Stimulated activated CD4-positive, alpha-beta T cell treated with anti-CD3 and anti-CD28 coated beads, Interleukin-1b, Interleukin-23, amount 100 ng/mL, for 24 hours (primary cell): Measurements from ENCODE around the gene ATG101.
A peak's percentile ranks its signal among the peaks of the same experiment; 100 is the strongest.

Experiments used
- DNase-seq, 4 experiments: peaks; one replicate each; pipeline ENCODE4 v3.0.0-alpha.2; 2020; ENCODE audit warnings: low read depth in 4 of 4, low spot score in 1 of 4

Gene ATG101, protein sequence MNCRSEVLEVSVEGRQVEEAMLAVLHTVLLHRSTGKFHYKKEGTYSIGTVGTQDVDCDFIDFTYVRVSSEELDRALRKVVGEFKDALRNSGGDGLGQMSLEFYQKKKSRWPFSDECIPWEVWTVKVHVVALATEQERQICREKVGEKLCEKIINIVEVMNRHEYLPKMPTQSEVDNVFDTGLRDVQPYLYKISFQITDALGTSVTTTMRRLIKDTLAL

GRCh38 chr12:52069327-52070184 is at the start of gene ATG101:
Gene ATG101, plus strand, starts transcription at chr12:52069978. Its CDS starts 3,673 bp downstream, at chr12:52073651.
- peak; percentile 59 to 79 (median 73) for DNase-seq

DNA sequence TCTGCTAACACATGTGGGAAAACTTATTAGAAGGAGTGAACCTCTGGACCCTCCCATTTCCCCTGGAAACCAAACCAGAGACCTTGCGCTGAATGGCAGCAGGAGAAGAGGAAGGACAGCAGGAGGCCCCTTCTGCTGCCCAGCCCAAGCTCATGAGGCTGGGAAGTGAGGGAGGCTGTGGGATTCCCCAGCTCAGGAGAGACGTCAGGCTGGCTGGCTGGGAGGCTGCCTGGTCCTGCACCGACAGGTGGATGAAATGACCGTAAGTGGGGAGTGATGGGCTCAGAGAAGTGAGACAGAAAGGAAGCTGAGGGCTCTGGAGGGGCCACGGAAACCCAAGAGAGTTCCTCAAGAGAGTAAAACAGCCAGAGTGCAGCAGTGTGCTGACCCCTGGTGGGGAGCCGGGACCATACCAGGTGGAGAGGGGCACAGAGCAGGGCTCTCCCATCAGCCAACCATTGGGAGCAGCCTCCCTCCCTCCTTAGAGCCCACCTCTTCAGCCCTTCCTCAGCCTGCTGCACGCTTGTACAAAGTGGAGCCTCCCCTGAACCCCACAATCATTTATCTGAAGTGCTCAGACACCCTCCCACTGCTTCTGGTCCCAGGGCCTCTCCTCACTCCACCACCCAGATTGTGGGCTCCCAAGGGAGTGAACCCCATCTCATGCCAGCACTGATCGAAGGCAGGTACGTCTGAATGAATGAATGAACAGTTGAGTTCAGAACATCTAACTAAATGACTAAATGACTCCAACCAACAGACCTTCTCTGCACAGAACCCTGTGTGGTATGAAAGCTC is 49.0 kb upstream of the ATG101 start:
- no peak for DNase-seq

- no peak for DNase-seq
Measured at GRCh38 chr12:52022841-52023181, 47.0 kb upstream of the ATG101 start.

DNA sequence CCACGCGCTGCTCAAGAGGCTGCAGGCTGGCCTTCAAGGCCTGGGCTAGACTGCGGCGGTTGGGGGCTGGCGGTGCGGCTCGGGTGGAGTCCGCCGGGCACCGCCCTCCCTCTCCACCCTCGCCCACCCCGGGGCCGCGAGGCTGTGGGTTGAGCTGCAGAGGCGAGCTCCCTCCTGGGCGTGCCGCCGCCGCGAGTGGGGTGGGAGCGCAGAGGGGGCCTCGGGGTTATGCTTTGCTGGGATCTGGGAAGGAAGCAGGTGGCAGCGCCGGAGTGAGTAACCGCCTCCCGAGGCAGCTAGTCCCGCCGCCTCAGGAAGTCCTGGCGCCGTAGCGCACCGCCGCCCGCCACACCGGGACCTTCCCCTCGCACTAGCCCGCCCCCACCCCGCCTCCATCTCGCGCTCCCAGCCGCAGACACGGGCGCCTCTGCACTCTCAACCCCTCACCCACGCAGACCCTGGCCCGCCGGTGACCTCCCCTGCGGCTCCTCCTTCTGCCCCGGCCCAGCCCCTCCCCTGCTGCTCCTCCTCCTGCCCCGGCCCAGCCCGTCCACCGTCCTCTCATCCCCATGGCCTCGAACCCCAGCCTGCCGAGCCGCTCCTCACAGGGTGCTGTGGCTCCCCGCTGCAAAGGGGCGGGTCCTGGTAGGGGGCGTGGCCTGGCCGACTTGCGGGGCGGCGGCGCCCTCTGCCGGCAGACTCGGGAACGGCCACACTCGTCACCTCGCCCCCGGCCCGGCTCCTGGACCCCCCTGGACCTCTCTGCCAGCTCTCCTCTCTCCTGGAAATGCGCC is 46.4 kb upstream of the ATG101 start:
- DNase-seq: peak; percentile 86 to 92 (median 91)

DNA sequence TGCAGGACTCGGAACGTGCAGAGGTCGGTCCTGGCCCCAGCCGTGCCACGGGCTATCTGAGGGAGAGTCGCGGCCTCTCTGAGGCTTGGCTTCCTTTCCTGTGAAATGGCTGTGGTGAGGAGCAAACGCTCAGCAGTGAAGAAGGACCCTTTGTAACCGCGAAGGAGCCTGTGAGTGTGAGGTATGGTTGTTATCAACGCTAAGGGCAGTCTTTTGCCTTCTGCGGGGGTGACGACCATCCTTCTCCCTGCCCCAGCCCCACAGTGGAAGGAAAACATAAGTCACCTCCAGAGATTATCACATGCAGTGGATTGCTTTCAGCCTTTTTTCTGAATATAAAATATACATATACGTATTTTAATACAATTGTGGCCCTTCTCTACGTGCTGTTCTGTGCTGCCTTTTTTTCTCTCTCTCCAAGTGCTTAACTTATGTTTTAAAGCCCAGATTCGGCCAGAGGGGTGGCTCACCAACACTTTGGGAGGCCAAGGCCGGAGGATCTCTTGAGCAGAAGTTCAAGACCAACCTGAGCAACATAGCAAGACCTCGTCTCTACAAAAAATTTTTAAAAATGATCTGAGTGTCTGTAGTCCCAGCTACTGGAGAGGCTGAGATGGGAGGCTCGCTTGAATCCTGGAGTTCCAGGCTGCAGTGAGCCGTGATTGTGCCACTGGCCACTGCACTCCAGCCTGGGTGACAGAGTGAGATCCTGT is 45.6 kb upstream of the ATG101 start:
- DNase-seq: no peak

DNA sequence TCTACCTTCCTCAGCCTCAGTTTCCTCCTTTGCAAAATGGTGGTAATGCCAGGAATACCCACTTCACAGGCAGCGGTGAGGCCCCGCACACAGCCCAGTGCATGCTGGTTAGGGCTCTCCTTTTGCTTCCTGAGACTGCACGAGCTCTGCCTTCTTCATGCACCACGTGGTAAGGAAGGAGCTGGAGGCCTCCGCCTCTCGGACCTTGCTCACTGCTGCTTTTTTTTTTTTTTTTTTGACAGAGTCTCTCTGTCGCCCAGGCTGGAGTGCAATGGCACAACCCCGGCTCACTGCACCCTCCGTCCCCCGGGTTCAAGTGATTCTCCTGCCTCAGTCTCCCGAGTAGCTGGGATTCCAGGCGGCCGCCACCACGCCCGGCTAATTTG is 44.9 kb upstream of the ATG101 start:
- peak in 1 of 4 experiments; percentile 57 for DNase-seq

- no peak for DNase-seq
Measured at GRCh38 chr12:52026263-52026662, 43.5 kb upstream of the ATG101 start.

DNA sequence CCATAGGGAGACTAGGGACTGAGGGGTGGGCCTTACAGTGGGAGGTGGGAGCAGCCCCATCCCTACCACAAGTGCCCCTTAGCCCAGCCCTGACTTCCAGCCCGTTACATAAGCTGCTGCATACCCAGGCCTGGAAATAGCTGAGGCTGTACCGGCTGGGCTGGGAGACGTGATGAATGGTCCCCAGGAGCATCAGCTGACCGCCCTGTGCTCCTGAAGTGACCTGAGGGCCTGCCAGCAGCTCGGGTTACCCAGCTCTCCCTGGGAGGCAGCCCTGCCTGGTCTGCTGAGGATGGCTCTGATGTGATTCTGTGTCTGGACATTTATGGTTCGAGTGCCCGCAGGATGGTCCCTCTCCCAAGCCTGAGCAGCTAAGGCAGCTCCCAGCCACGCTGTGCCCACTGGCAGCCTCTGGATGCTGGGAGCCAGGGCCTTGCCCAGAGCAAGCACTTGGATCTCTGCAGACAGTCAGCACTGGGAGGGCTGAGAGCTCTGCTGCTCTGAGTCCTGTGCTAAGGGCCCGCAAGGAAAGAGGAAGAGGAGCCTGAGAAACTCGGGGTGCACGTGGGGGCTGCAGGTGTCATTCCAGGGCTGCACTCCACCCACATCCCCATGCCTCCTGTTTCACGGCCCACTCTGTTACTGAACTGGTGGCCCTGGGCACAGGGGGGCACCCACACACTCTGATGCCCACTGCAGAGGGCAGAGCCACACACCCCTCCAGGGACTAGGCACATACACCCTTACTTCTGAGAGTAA is 42.5 kb upstream of the ATG101 start:
- no peak for DNase-seq

GRCh38 chr12:52029685-52030084 is 40.1 kb upstream of the ATG101 start:
- no peak for DNase-seq

GRCh38 chr12:52032446-52032803 is 37.4 kb upstream of the ATG101 start:
- DNase-seq: no peak

DNA sequence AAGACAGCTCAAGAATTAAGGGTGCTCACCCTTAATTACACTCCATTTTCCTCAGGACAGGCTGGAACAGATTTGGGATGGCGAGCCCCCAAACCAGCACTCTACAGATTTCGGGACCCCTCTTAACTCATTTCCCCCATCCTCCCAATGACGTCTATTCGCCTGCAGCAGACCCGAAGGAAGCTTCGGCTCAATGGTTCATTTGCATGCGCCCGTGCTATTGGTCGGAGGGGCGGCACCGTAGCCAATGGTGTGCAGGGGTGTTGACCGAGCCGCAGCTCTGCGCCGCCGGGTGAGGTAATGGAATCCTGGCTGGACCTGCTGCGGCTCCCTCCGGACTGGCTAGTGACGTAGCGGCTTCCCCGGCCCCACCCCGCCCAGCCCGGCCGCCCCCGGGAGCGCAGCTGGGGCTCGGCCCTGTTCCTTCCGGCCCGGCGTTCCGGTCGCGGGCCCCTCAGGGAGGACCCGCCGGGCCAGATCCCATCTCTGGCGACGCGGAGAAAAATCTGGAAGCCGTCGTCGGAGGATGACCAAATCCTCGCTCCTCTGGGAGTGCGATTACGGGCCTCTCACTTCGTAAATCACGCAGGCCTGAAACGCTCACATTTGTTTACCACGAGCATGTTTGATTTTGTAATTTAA is 36.9 kb upstream of the ATG101 start:
- peak; percentile 63 to 91 (median 76) for DNase-seq

GRCh38 chr12:52033446-52034140 is 36.2 kb upstream of the ATG101 start:
- DNase-seq: no peak

DNA sequence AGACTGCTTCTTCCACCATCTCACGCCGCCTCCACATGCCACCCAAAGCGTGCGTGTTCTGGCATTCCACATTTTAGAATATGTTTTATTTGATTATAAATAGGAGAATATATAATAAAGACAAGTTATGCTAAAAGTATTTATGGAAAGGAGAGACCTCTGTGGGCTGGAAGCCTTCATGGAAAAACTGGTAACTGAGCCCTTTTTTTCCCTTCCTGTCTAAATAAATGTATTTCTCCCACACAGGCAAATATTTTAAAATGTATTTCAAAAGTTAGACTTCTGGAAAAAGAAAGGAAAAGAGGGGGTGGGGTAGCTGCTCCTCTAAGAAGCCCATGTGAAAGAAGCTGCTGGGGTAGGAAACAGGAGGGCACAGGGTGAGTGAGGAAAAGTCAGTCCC is 34.6 kb upstream of the ATG101 start:
- no peak for DNase-seq

GRCh38 chr12:52035926-52036325 is 33.9 kb upstream of the ATG101 start:
- DNase-seq: no peak

- DNase-seq: peak in 3 of 4 experiments; percentile 61 to 68 (median 62)
Measured at GRCh38 chr12:52036587-52037171, 33.1 kb upstream of the ATG101 start.

DNA sequence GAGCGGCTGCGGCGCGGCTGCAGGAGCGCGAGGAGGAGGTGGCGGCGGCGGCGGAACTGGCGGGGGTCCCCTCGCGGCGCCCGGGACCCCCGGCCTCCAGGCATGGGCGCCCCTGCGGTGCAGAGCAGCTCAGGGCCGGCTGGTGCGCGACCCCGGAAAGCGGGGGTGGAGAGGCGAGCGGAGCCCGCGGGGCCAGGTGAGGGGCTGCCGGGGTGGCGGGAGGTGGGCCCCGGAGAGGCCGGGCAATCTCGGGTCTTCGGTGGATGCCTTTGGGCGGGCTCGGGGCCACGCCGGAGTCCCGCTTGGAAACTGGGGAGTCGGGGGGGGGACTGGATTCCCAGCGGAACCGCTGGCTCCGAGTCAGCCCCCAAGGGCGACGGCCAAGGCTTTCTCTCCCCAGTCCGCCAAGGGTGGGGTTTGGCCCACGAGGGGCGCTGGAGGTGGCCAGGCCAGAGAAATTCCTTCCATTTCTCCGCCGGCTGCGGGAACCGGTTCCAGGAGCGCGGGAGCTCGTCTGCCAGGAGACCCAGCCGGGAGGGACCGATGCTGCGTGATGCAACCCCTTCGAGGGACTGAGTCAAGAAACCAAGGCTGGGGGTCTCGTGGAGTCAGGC is 32.4 kb upstream of the ATG101 start:
- DNase-seq: no peak

GRCh38 chr12:52038447-52038846 is 31.3 kb upstream of the ATG101 start:
- DNase-seq: no peak

- no peak for DNase-seq
Measured at GRCh38 chr12:52041035-52041434, 28.7 kb upstream of the ATG101 start.
